Left cardiac atrium (tissue), 4 donors: Measurements from ENCODE around the gene PPP1R9B. TPM values are rescaled to one million over a fixed set of nuclear protein-coding genes. Genes with fewer than 3 reads are reported as not detected.

ENCODE experiments used
- ATAC-seq, 2 donors: fragments of 200-7000 bp; cut with Tn5 transposase; one replicate each; pipeline ENCODE4 v1.9.1; 2020; ENCODE audit warnings: mild to moderate bottlenecking in 2 of 2, moderate library complexity in 2 of 2
- DNase-seq: peaks from one replicate; pipeline ENCODE4 v3.0.0-alpha.2; 2020
- intact Hi-C, 2 donors: fragments of 100-400 bp; cut with DNase I; formaldehyde crosslinking; loops; one replicate each; pipeline versions ENCODE4 v1.14.1 to v1.15.1; 2022 to 2023
- total RNA-seq, 2 donors: library from RNA; stranded (reverse); fragmentation: NEBNext Ultra II Directional; extraction: Animal tissue kit (Norgen Biotek cat#: 25700); gene quantifications; one replicate each; pipeline ENCODE4 v1.2.1, GENCODE V29; 2021
- donor health status: DM: no; HTN: yes; CAD: no.
- donor health status: DM: no; HTN: yes; CAD: no; lungs with severe emphysema.
- donor health status: DM: yes; HTN: yes; CAD: no.
- donor health status: Dilated cardiomyopathy.

Gene PPP1R9B
- total RNA-seq, 2 donors from 2014 or later: 35.8 to 43.4 TPM

- no peak for ATAC-seq
- intact Hi-C loops: no loop called here
- no peak for DNase-seq
Observed at GRCh38 chr17:50134206-50135110, 16.0 kb downstream of the PPP1R9B start.

DNA sequence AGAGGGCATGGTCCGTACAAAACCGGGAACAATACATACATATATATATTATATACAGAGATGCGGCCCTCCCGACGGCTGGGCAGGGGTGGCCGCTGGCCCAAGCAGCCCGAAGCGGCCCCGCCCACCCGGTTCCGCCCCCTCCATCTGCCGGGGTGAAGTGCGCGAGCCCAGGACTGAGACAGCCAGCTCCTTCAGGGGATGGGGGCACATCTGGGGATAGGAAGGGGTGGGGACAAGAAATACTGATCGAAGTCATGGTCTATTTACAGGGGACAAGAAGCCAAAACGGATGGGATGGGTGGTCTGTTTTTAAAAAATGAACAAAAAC lies 16.7 kb downstream of the PPP1R9B start:
- intact Hi-C loops: no loop called here
- no peak for DNase-seq
- ATAC-seq: peak in 1 of 2 donors; percentile 7

DNA sequence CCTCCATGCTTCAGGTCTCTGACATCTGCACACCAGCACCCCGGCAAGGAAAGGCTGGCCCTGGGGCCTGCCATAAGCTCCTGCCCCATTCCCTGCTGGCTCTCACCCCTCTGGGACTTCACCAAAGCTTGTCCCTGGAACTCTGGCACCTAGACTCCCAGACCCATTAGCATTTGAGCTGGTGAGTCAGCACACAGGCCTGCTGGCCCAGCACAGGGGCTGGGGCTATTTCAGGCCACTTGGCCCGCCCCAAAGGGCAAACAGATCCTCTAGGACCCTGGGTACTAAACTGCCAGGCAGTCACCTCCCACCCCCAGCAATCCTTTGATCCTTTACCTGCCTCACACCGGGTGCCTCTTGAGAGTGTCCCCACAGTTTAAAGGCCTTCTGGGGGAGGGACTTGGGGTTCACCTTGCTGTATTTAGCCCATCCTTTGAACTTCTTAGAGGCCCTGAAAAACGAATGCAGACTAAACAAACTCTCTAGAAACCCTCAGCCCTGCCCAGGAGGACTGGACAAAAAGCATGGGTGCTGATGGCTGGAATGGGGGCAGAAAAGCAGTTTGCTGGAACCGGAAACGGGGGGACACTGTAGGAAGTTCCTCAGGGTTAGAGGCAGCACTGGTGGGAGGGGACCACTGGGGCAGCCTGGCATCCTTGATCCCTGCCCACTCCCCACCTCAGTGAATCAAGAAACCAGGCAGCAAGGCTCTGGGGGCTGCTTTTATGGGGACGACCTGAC lies 17.3 kb downstream of the PPP1R9B start:
- DNase-seq (no peak), ATAC-seq (peak; percentile 59 to 68)
- intact Hi-C loops: no loop called here

- ATAC-seq (no peak), DNase-seq (no peak)
- intact Hi-C loops: no loop called here
Observed at GRCh38 chr17:50132104-50132794, 18.2 kb downstream of the PPP1R9B start.

GRCh38 chr17:50130559-50131305 lies 19.7 kb downstream of the PPP1R9B start:
- DNase-seq: no peak
- intact Hi-C loops: no loop called here
- ATAC-seq: peak in 1 of 2 donors; percentile 15

DNA sequence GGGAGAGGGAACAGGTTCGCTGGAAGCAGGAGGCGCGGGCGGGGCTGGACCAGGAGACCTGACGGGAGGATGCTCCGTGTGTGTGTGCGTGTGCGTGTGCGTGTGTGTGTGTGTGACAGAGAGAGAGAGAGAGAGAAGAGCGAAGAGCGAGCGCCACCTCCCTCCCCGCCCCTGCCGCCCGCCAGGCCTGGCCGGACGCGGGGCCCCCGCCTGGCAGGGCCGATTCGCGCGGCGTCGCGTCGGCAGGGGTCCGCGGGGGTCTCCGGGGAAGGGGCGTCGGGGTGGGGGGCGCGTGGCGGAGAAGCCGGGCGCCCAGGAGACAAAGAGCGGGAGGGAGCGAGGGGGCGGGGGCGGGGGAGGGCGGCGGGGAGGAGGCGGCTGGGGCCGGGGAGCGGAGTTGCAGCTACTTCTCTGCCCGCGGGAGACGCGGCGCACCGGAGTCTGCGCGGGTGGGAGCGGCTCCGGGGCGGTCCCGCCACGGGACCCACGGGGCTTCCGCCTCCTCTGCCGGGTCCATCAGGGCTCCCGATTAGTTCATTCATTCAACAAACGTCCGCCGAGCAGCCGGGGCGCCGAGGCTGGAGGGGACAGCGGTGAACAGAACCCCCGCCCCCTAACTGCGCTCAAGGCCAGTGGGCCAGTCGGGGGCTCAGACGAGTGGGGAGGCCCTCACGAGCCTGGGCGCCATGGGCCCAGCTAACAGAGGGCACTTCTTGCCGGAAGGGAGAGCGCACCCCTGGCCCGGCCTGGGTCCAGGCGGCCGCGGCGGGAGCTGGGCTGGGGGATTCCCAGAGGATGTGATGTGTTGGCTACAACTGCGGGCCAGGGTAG lies 20.5 kb downstream of the PPP1R9B start, which contains the start of gene SAMD14:
TSS of gene SAMD14 (minus strand) at position 433 of the 831 bp plus-strand sequence. CDS start 5,201 bp downstream, outside the sequence.
- intact Hi-C loops: no loop called here
- peak; percentile 29 to 53 for ATAC-seq
- DNase-seq: no peak

DNA sequence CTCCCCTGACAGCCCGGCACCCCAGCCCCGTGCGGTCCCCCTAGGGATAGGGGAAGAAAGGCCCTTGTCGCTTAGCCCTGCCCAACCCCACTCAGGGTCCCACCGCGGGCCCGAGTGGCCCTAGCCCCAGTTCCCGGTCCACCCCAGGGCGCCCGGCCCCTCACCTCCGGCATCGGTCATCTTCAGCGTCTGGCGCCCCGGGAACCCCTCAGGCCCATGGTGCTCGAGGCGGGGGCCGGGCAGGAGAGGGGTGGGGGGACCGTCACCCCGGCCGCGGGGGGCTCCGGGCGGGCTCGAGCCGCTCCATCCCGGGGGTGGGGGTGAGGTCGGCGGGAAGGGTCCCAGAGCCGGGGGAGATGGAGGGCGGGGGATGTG lies 21.1 kb downstream of the PPP1R9B start:
- DNase-seq: no peak
- intact Hi-C loops: no loop called here
- peak in 1 of 2 donors; percentile 1 for ATAC-seq

- ATAC-seq: no peak
- no peak for DNase-seq
Observed at GRCh38 chr17:50128441-50129352, 21.8 kb downstream of the PPP1R9B start.

GRCh38 chr17:50127697-50128361 lies 22.6 kb downstream of the PPP1R9B start:
- DNase-seq (no peak), ATAC-seq (no peak)
- intact Hi-C loops: no loop called here

More at GRCh38 chr17:50128441-50129352, 21.8 kb downstream of the PPP1R9B start:
- intact Hi-C loops: no loop called here

DNA sequence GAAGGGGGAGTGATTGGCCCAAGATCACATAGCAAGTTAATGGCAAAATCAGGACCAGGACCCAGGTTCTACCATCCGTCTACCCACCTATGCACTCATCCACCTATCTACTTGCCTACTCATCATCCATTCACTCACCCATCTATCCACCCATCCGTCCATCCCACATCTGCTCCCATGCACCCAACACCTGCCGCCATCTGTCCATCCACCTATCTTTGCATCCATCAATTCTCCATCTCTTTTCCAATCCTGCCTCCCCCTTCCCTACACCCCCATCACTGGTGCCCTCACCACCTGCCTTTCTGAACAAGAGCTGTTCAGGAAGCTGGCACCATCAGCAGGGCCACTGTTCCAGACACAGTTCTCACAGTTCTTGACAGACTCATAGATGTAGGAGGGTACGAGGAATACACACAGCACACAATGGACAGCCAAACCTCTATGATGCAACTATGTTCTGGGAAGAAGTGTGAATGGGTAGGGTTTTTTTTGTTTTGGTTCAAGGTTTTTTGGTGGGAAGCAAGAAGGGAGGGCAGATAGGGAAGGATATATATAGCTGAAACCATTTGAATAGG lies 25.0 kb downstream of the PPP1R9B start:
- ATAC-seq: no peak

DNA sequence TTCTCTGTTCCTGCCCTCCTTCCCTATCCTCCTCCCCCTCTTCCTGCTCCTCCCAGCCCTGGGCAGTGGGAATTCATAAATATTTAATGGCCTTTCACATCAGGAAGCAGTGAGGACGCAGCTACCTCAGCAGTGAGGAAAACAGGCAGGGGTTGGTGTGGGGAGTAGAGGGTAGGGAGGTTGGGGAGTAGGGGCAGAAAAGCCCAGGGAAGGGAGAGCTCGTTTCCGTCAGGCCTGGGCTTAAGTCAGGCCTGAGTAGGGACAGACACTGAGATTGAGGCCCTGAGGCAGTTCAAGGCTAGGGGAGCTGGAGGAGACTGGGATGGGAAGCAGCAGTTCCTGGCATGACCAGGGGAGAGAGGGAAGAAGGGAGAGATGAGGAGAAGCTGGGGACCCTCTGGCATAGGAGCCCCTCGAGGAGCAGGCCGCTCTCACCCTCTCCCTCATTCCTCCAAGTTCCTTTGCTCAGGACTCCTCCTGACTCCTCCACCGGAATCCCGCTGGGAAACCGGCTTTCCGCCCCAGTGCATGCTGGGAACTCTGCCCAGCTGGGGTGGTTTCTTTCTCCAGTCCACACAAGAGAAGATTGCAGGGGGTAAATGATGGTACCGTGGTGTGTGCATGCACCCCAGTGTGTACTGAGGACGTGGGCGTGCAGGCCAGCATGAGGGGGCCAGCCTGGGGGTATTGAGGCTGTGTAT lies 26.7 kb downstream of the PPP1R9B start:
- intact Hi-C loops: no loop called here
- peak in 1 of 2 donors; percentile 28 for ATAC-seq
- no peak for DNase-seq

More for the DNA sequence above, 25.0 kb downstream of the PPP1R9B start:
- DNase-seq: no peak
- intact Hi-C loops: no loop called here

GRCh38 chr17:50122945-50123344 lies 27.5 kb downstream of the PPP1R9B start:
- intact Hi-C loops: no loop called here
- DNase-seq (no peak), ATAC-seq (no peak)

- DNase-seq (no peak), ATAC-seq (no peak)
- intact Hi-C loops: no loop called here
Observed at GRCh38 chr17:50120475-50121253, 29.8 kb downstream of the PPP1R9B start.

GRCh38 chr17:50118828-50119218 lies 31.7 kb downstream of the PPP1R9B start:
- ATAC-seq (no peak), DNase-seq (no peak)
- intact Hi-C loops: loop anchor here (10.0 kb wide), 2 partner anchors 46 to 56 kb away; partner anchors contain the start of gene SGCA (in 1 of the 2)
